K562 (cell line): ENCODE results near the gene PIGC. TPM values are rescaled to one million over a fixed set of nuclear protein-coding genes. Genes with fewer than 3 reads are reported as not detected.

Source experiments
- ATF3 ChIP-seq, 2 experiments: fragments of 450-650 bp in 1 of 2; sonication (generic) in 1 of 2; formaldehyde crosslinking in 1 of 2; IDR thresholded peaks in 1 of 2; conservative IDR thresholded peaks in 1 of 2; 2 replicates each; pipeline versions ENCODE4 v1.6.1 to v1.8.1; 2016 to 2023; ENCODE audit warnings: mild to moderate bottlenecking in 2 of 2, moderate library complexity in 2 of 2, inconsistent platforms in 1 of 2, missing genetic modification reagents in 1 of 2
- BCLAF1 ChIP-seq, 2 experiments: fragments of 450-650 bp in 1 of 2; IDR thresholded peaks; 2 replicates each; pipeline ENCODE4 v1.6.1; 2011 to 2017; ENCODE audit warnings: low read depth in 2 of 2, antibody characterized with exemption in 1 of 2, borderline replicate concordance in 1 of 2, low read length in 1 of 2, mild to moderate bottlenecking in 1 of 2, mixed read lengths in 1 of 2; ENCODE audit not compliant: control insufficient read depth in 1 of 2
- CHAMP1 ChIP-seq: fragments of 450-650 bp; IDR thresholded peaks from 2 replicates; pipeline ENCODE4 v1.6.1; 2016; ENCODE audit warnings: mild to moderate bottlenecking
- FOXO4 ChIP-seq: fragments of 450-650 bp; formaldehyde crosslinking; IDR thresholded peaks from 2 replicates; pipeline ENCODE4 v1.4.0; 2020; ENCODE audit warnings: mild to moderate bottlenecking, moderate library complexity
- LCOR ChIP-seq: sonication (generic); formaldehyde crosslinking; IDR thresholded peaks from 2 replicates; pipeline ENCODE4 v1.8.0; 2022; ENCODE audit warnings: mild to moderate bottlenecking, missing genetic modification reagents
- MYBL2 ChIP-seq, 2 experiments: fragments of 450-650 bp in 1 of 2; sonication (generic) in 1 of 2; formaldehyde crosslinking in 1 of 2; IDR thresholded peaks; 2 replicates each; pipeline versions ENCODE4 v1.6.1 to v1.8.1; 2017 to 2022; ENCODE audit warnings: borderline replicate concordance in 1 of 2, inconsistent platforms in 1 of 2, low read depth in 1 of 2, mild to moderate bottlenecking in 1 of 2, missing genetic modification reagents in 1 of 2, moderate library complexity in 1 of 2
- SP2 ChIP-seq: IDR thresholded peaks from 2 replicates; pipeline ENCODE4 v1.6.1; 2011; ENCODE audit warnings: mild to moderate bottlenecking, low read depth, low read length, moderate library complexity; ENCODE audit not compliant: poor library complexity, severe bottlenecking; ENCODE audit errors: extremely low read depth
- SREBF1 ChIP-seq: fragments of 150-350 bp; IDR thresholded peaks from 2 replicates; pipeline ENCODE4 v1.6.1; 2014; ENCODE audit warnings: antibody characterized with exemption, low read depth, low read length, borderline replicate concordance
- ZFP30 ChIP-seq: fragments of 250-450 bp; sonication (Bioruptor Pico); IDR thresholded peaks from 2 replicates; pipeline ENCODE4 v1.8.0; 2022; ENCODE audit warnings: moderate library complexity, mild to moderate bottlenecking, inconsistent platforms, borderline replicate concordance
- ZFP36 ChIP-seq: fragments of 150-350 bp; IDR thresholded peaks from 2 replicates; pipeline ENCODE4 v1.6.1; 2018; ENCODE audit warnings: low read length, low read depth; ENCODE audit not compliant: partially characterized antibody
- ZKSCAN1 ChIP-seq: fragments of 150-350 bp; IDR thresholded peaks from 2 replicates; pipeline ENCODE4 v1.6.1; 2016; ENCODE audit warnings: low read depth, low read length
- ZNF695 ChIP-seq: fragments of 450-650 bp; formaldehyde crosslinking; IDR thresholded peaks from 2 replicates; pipeline ENCODE4 v1.4.0; 2020; ENCODE audit warnings: mild to moderate bottlenecking, moderate library complexity
- polyA plus RNA-seq, 8 experiments: library from polyadenylated mRNA; depleted of rRNA in 4 of 8; stranded (reverse) in 5 of 8; unstranded in 3 of 8; fragments of >200 nt; fragmentation: Nextera tagmentation in 2 of 8; fragmentation: Illumina TruSeq in 1 of 8; extraction: Ambion mirVana in 2 of 8; extraction: Trizol in 1 of 8; gene quantifications; 2 replicates each; pipeline versions ENCODE4 v1.2.1 to v1.2.3, GENCODE V29; 2011 to 2014; ENCODE audit warnings: inconsistent platforms in 1 of 8, missing spikeins in 1 of 8
- total RNA-seq, 7 experiments: library from RNA; depleted of rRNA in 6 of 7; stranded (reverse); fragments of >200 nt in 6 of 7; fragmentation: Illumina TruSeq in 2 of 7; extraction: Trizol in 2 of 7; gene quantifications; 2 replicates each; pipeline versions ENCODE4 v1.2.1 to v1.2.3, GENCODE V29; 2011 to 2021; ENCODE audit warnings: low replicate concordance in 1 of 7

PIGC gene
- total and polyA plus RNA-seq, 9 of the 15 experiments (the other 6 are each of a cell fraction or from before 2014, with no cell fraction given), result 30.5 to 97.9 (median 54.7) TPM

- TF ChIP-seq SP2, result no peak
- peak; percentile 41; the same call in 1 of the 2 replicates for TF ChIP-seq SREBF1
- 0 out of 2 replicates have a peak, but pooled peaks have one; percentile 8 for TF ChIP-seq ZKSCAN1
- no peak for TF ChIP-seq ATF3 (IDR thresholded peaks at IDR 0.05)
- 0 out of 2 replicates have a peak, but pooled peaks have one; percentile 30 for TF ChIP-seq ATF3 (CRISPR knock-in tag; conservative IDR thresholded peaks at IDR 0.05)
- no peak for TF ChIP-seq MYBL2 (IDR thresholded peaks at IDR 0.05; ENCODE audit: low read depth)
- TF ChIP-seq MYBL2 (CRISPR knock-in tag; IDR thresholded peaks at IDR 0.05; ENCODE audit: borderline replicate concordance), result no peak
- TF ChIP-seq LCOR (CRISPR knock-in tag), result 0 out of 2 replicates have a peak, but pooled peaks have one; percentile 50
- no peak for TF ChIP-seq BCLAF1 (IDR thresholded peaks at IDR 0.05; ENCODE audit: borderline replicate concordance in 1 of 2, control insufficient read depth in 1 of 2, low read depth in 2 of 2, low read length in 1 of 2)
- TF ChIP-seq CHAMP1, result peak; percentile 74
- no peak for TF ChIP-seq ZFP30 (CRISPR knock-in tag)
- TF ChIP-seq ZNF695 (CRISPR knock-in tag), result no peak
- 0 out of 2 replicates have a peak, but pooled peaks have one; percentile 19 for TF ChIP-seq FOXO4 (CRISPR knock-in tag)
- peak; percentile 20 for TF ChIP-seq ZFP36
Measured at GRCh38 chr1:172449585-172450523, 6.0 kb upstream of the PIGC start (continued).
